Renal cortex interstitium (tissue), 11 donors: Measurements from ENCODE around the gene TRIM23. TPM values are rescaled to one million over a fixed set of nuclear protein-coding genes. Genes with fewer than 3 reads are reported as not detected.
"Not testable (repeated sequence)": the region's sequence is repeated elsewhere in the genome, so short reads cannot be mapped to it uniquely, and the experiment has no call there.

ENCODE experiments used
- DNase-seq, 11 donors: peaks; one replicate each; pipeline ENCODE4 v3.0.0-alpha.2; 2013; ENCODE audit warnings: low read depth in 9 of 11, low spot score in 4 of 11; ENCODE audit errors: extremely low read depth in 1 of 11
- polyA plus RNA-seq, 3 donors: library from polyadenylated mRNA; unstranded; fragments of 120-200 nt; gene quantifications; one replicate each; pipeline ENCODE4 v1.2.1, GENCODE V29; 2013; ENCODE audit not compliant: insufficient read length in 3 of 3

TRIM23 gene
- polyA plus RNA-seq, 3 donors = 21.0 to 25.2 (median 24.4) TPM

DNA sequence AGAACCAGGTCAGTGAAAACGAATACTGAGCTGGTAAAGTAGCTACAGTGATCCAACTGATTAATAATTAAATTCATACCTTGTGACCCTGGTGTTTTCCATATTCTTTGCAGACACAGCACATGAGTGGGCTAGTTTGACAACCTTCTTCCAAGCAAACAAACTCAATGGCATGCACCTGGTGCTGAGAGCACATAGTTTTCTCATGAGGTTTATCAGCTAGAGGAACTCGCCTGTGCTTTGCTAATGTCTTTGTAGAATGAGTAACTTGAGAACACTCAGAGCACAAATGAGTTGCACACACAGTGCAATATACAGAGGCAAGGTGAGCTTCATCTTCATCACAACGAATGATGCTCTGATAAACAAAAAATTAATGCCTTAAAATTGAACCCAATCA lies 12.6 kb downstream of the TRIM23 start:
- peak in 5 of 11 donors; percentile 10 to 63 (median 33) for DNase-seq

DNA sequence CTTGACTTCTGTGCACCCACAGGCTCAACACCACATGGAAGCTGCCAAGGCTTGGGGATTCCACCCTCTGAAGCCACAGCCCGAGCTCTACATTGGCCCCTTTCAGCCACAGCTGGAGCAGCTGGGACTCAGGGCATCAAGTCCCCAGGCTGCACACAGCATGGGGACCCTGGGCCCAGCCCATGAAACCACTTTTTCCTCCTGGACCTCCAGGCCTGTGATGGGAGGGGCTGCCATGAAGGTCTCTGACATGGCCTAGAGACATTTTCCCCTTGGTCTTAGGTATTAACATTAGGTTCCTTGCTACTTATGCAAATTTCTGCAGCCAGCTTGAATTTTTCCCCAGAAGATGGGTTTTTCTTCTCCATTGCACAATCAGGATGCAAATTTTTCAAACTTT lies 22.4 kb downstream of the TRIM23 start:
- not testable (repeated sequence) for DNase-seq

DNA sequence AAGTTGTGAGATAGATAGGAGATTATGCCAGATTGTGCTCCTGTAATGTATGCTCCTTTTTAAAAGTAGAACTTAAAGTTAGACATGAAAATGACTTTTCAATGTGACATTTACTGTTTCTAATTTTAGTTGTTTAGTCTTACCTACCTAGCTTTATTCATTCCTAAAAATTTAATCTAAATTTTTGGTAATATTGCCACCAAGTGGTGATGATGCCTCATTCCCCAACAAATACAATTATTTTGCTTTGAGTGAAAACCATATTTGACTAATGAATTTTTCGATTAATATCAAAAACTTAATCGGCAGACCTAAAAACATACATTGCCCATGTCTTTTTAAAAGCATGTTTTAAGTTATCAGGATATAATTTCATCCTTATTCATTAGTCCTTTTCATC lies 35.4 kb downstream of the TRIM23 start:
- no peak for DNase-seq

DNA sequence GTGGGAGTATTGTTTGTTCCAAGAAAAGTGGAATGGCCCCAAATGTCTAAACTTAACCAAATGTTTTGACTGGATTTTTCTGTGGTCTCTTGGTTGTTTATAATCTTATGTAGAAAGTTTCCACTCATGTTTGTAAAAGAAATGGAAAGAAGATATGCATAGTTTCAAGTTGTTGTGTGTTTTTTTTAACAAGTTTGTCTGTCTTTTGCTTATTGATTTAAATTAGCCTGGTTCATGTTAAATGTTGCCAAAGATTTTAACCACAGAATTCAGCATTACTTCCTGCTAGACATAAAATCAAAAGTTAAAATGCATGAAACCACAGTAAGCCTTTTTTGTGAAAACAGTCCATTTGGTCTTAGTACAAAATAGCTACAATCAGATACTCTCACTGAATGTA lies 47.0 kb downstream of the TRIM23 start:
- no peak for DNase-seq

DNA sequence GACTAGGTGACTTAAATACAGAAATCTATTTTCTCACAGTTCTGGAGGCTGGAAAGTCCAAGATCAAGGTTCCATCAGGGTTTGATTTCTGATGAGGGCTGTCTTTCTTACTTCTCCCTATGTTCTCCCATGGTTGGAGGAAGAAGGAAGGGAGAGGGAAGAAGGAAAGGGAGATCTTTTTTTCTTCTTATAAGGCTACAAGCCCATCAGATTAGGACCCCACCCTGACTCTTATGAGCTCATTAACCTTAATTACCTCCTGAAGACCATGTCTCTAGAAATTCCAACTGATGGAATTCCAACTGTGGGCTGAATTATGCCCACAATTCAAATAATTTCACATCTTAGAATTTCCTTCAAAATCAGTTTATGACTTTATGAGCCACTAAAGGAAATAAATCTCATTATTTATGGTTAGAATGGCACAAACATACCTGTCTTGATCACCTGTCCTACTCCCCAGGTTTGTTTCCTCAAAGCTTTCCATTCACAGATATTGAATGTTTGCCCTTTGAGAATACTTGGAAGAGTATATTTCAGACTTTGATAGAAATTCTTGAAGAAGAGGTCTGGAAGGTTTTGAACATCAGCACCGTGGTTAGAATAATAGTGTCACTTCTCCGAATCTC lies 53.4 kb downstream of the TRIM23 start:
- DNase-seq = no peak

DNA sequence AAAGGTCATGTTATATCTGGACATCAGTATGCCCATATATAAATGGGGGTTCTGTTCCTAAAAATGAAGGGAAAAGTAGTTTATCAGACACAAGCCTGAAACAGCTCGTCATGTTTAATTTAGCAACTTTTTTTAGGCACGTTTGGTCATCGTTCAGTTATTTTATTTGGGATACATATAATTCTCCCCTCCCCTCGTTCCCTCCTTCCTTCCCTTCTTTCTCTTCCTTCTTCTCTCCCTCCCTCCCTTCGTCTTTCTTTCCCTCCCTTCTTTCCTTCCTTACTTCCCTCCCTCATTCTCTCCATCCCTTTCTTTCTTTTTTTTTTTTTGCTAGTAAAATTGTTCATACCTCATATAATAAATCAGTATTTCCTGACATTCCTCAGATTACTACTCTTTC lies 57.6 kb downstream of the TRIM23 start:
- DNase-seq = no peak

DNA sequence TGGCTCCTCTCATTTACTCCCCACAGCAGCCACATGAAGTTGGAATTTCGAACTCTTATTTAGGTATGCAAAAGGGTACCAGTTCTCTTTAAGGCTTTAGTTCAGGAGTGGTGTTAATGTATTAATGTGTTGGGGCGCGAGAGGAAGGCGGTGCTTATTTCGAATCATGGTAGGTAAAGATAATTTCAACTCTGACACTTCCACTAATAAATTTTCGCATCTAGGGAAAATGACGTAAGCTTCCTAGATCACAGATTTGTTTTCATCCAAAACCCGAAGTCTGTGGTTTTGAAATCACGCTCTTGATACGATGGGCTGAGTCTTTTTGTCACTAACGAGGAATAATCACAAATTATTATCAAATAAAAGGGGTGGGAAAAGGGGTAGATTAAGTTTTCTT lies 60.4 kb downstream of the TRIM23 start:
- DNase-seq = peak in 1 of 11 donors; percentile 1

DNA sequence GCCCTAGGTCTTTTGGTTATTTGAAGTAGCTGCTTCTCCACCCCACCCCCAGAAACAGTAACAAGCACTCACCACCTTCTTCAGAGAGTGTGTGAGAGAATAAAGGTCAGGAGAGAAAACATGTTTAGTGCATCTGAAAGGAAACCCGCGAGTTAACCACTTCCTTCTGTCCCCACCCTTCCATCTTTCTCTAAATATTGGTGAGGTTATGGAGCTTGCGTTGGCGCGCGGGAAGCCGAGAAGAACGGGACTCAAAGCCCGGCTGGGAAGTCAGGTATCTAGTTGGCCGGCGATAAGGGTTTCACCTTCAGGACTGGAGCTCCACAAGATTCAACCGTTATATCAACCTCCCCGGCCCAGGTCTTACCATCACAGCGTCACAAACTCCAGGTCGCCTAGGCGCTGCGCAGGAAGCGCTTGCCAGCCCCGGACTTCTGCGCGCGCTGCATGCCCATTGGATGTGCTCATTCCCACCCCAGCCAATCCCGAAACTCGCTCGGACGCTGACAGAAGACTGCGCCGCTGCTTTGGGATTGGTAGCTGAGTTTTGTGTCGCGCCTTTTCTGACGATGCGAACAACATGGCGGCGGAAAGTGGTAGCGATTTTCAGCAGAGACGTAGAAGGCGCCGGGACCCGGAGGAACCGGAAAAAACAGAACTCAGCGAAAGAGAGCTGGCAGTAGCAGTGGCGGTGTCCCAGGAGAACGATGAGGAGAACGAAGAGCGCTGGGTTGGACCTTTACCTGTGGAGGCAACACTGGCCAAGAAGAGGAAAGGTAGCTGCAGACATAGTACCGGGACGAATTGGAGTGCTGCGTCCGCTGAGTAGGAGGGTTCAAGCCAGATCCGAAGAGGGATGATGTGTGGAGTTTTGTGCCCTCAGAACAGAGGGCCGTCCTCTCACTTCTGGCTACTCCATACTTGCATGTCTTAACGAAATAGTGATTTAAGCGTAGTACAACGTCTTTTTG lies 61.1 kb downstream of the TRIM23 start, which contains the start of the genes CENPK and PPWD1:
Gene CENPK (minus strand): TSS at position 438 of the 971 bp plus-strand sequence. CDS start 8,261 bp downstream, outside the sequence.
Gene PPWD1 (plus strand): TSS at position 566 of the 971 bp plus-strand sequence. CDS start 15 bp downstream, at position 581.
- peak; percentile 86 to 95 (median 92) for DNase-seq

DNA sequence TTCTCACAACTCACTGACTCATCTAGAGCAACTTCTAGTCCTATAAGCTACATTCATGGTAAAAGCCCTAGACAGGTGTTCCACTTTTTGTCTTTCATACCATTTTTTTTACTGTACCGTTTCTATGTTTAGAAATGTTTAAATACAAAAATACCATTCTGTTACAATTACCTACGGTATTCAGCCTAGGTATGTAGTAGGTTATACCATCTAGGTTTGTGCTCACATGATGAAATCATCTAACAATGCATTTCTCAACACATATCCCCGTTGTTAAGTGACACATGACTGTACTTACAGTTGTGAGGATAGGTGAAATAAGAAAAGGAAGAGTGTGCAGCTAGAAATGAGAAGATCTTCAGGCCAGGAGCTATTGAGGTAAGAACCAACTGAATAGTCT lies 67.4 kb downstream of the TRIM23 start:
- DNase-seq = no peak

DNA sequence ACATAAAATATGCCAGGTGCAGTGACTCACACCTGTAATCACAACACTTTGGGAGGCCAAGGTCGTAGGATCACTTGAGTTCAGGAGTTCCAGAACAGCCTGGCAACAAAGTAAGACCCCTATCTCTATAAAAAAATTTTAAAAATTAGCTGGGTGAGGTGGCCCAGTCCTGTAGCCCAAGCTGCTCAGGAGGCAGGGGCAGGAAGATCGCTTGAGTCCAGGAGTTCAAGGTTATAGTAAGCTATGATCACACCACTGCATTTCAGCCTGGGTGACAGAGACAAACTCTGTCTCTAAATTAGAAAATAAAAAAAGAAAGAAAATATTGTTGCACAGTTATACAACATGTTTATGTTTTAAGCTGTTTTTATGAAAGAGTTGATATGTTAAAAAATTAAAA lies 68.0 kb downstream of the TRIM23 start:
- DNase-seq = no peak

DNA sequence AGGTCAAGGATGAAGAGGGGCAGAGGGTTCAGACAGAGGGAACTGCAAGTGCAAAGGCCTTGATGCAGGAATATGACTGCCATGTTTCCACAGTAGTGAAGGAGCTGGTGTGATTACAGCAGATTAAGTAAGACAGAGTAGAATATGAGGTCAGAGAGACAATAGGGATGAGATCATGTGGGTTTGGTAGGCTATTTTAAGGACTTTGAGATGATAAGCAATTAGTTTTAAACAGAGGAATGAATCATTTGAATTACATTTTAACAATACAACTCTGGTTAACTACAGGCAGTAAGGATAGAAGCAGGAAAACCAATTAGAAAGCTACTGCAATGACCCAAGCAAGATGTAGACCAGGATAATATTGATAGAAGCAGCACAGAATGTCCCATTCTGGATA lies 68.8 kb downstream of the TRIM23 start:
- no peak for DNase-seq

DNA sequence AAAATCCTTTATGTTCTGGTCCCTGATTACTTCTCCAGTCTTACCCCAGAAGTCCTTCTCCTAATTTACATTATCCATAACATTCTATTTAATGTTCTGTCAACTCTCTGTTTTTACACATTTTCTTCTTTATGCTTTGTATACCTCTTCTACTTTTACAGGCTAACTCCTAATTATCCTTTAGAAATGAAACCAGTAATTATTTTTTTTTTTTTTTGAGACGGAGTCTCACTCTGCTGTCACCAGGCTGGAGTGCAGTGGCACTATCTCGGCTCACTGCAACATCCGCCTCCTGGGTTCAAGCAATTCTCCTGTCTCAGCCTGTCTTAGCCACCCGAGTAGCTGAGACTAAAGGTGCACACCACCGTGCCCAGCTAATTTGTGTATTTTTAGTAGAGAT lies 70.2 kb downstream of the TRIM23 start:
- DNase-seq = no peak

DNA sequence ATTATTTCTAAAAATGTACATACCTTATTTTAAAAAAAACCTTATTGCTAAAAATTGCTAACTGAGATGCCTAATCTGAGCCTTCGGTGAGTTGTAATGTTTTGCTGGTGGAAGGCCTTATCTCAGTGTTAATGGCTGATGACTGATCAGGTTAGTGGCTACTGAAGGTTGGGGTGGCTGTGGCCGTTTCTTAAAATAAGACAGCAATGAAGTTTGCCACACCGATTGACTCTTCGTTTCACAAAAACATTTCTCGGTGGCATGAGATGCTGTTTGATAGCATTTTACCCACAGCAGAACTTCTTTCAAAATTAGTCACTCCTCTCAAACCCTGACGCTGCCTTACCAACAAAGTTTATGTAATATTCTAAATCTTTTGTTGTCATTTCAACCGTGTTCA lies 75.9 kb downstream of the TRIM23 start:
- no peak for DNase-seq

DNA sequence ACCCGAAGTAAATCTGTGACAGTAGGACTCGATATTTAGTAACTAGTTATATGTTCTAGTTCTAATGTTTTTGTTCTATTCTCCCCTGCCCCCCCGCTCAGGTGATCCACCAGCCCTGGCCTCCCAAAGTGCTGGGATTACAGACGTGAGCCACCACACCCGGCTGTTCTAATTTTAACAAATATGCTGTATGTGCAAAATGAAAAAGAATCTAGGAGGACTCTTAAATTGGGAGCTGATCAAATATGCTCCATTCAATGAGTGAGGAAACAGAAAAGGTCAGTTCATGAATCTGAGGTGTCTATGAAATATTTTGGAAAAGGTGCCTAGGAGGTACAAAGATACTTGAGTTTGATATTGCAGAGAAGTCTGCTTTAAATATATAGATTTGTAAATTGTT lies 78.0 kb downstream of the TRIM23 start:
- no peak for DNase-seq

DNA sequence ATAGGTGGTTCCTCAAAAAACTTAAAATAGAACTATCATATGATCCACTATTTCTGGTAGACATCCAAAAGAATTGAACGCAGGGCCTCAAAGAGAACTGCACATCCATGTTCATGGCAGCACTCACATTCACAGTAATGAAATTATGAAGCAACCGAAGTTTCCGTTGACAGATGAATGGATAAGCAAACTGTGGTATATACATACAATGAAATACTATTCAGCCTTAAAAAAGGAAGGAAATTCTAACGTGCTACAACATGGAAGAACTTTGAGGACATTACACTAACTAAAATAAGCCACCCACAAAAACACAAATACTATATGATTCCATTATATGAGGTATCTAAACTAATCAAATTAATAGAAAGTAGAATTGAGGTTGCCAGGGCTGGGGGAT lies 79.7 kb downstream of the TRIM23 start:
- no peak for DNase-seq

DNA sequence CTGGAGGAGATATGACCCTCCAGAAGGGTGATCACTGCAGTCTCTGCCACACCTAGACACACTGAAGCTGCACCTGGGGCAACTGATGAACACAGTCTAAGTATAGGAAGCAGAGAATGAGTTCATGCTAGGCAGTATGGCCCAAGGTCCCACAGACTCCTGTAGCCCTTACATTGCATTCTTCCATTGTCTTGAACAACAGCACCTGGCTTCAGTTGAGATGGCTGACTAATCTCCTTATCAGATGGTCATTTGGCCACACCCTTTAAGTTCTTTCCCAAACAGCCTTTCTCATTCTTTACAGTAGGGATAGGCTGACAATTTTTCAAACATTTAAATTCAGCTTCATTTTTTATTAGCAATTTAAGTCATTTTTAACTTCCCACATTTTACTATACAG lies 84.3 kb downstream of the TRIM23 start:
- DNase-seq = no peak
